A549 treated with Mapracorat at 1 μM for 4 hours (cell line): ENCODE measurements around the gene LMAN2. TPM values are rescaled to one million over a fixed set of nuclear protein-coding genes. Genes with fewer than 3 reads are reported as not detected.

Source experiments
- total RNA-seq: library from RNA; stranded (reverse); fragments of 200-300 nt; extraction: Qiagen RNA extraction; gene quantifications from 5 replicates; pipeline ENCODE4 v1.2.3, GENCODE V29; 2022

LMAN2 gene, protein sequence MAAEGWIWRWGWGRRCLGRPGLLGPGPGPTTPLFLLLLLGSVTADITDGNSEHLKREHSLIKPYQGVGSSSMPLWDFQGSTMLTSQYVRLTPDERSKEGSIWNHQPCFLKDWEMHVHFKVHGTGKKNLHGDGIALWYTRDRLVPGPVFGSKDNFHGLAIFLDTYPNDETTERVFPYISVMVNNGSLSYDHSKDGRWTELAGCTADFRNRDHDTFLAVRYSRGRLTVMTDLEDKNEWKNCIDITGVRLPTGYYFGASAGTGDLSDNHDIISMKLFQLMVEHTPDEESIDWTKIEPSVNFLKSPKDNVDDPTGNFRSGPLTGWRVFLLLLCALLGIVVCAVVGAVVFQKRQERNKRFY
- 179 to 207 TPM (median 194 TPM) in 5 replicates for total RNA-seq

DNA sequence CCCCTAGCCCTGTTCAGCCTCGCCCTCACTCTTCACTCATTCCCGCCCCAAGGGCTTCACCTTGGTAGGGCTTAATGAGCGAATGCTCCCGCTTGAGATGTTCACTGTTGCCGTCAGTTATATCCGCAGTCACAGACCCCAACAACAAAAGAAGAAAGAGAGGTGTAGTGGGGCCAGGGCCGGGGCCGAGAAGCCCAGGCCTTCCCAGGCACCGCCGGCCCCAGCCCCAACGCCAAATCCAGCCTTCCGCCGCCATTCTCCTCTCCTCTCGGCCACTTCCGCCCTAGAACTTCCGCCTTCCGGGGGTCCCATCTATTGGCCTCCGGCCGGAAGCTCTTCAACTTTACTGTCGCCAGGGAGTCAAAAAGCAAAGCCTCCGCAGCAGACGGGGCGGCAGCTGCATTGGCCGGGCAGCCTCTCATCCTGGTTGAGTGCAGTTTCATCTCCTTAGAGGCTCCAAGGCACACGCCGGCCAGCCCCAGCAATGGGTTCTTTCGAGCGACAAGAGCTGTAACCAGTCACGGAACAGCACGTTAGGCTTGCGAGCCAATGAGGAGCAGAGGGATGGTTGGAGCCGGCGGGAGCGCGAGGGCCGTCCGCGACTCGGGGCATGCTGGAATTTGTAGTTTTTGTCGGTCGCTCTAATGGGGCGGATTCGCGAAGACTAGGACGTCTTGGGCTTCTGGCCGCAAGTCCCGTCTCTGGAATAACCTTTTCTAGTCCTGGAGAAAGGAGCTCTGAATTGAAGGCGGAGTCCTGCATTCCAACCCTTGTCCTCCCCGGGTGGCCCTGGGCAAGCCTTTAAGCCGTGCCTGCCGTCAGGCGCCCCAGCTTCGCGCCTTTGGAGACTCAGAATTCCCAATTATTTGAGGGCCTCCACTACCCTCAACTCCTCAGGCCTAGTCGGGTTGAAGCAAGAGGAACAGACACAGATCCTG, at the start of gene LMAN2:
TSS of gene LMAN2 (minus strand) at position 277 of the 938 bp plus-strand sequence. CDS start at position 256, 21 bp downstream.

GRCh38 chr5:177399997-177400868, 48.8 kb upstream of the LMAN2 start, which contains the start of gene PFN3:
TSS of gene PFN3 (minus strand) at chr5:177400661. CDS start at chr5:177400576, 85 bp downstream.

GRCh38 chr5:177384134-177384533, 32.7 kb upstream of the LMAN2 start, which contains the start of gene SLC34A1:
TSS of gene SLC34A1 (plus strand) at chr5:177384434. CDS start at chr5:177385742, 1,308 bp downstream.

GRCh38 chr5:177357459-177358351, 6.2 kb upstream of the LMAN2 start, which contains the start of gene RGS14:
TSS of gene RGS14 (plus strand) at chr5:177357924. CDS start at chr5:177358025, 101 bp downstream.

GRCh38 chr5:177311723-177312648, 39.5 kb downstream of the LMAN2 start, which contains the start of gene MXD3:
TSS of gene MXD3 (minus strand) at chr5:177311898. CDS start at chr5:177311830, 68 bp downstream.

GRCh38 chr5:177303121-177303924, 48.1 kb downstream of the LMAN2 start, which contains the start of the genes PRELID1 and RAB24:
TSS of gene PRELID1 (plus strand) at chr5:177303799. CDS start at chr5:177303986, 187 bp downstream.
TSS of gene RAB24 (minus strand) at chr5:177303719. CDS start at chr5:177303288, 431 bp downstream.

Other genes starting within 250 kb of the LMAN2 start
- 17.1 to 22.0 TPM (median 21.2 TPM) in 5 replicates for gene NSD1, start 217.9 kb downstream of the LMAN2 start, total RNA-seq
- gene RAB24, start 47.9 kb downstream of the LMAN2 start, total RNA-seq, result 20.1 to 26.7 TPM (median 24.3 TPM) in 5 replicates
- gene PRELID1, start 47.9 kb downstream of the LMAN2 start, total RNA-seq, result 283 to 398 TPM (median 374 TPM) in 5 replicates
- 14.2 to 23.9 TPM (median 16.8 TPM) in 5 replicates for gene MXD3, start 39.8 kb downstream of the LMAN2 start, total RNA-seq
- gene RGS14, start 6.3 kb upstream of the LMAN2 start, total RNA-seq, result 3.6 to 6.4 TPM (median 4.8 TPM) in 5 replicates
- not detected in 5 replicates for gene SLC34A1, start 32.8 kb upstream of the LMAN2 start, total RNA-seq
- not detected in 5 replicates for gene PFN3, start 49.0 kb upstream of the LMAN2 start, total RNA-seq
- 14.4 to 25.7 TPM (median 24.1 TPM) in 5 replicates for gene F12, start 57.9 kb upstream of the LMAN2 start, total RNA-seq
- gene GRK6, start 75.0 kb upstream of the LMAN2 start, total RNA-seq, result 20.0 to 30.1 TPM (median 25.9 TPM) in 5 replicates
- gene PRR7, start 95.1 kb upstream of the LMAN2 start, total RNA-seq, result 14.7 to 37.7 TPM (median 32.5 TPM) in 5 replicates
- 55.1 to 73.3 TPM (median 68.6 TPM) in 5 replicates for gene DBN1, start 122.0 kb upstream of the LMAN2 start, total RNA-seq
- 76.0 to 92.7 TPM (median 83.9 TPM) in 5 replicates for gene PDLIM7, start 145.9 kb upstream of the LMAN2 start, total RNA-seq
- gene DOK3, start 158.2 kb upstream of the LMAN2 start, total RNA-seq, result 2.8 to 6.3 TPM (median 4.0 TPM) in 5 replicates
- 105 to 149 TPM (median 139 TPM) in 5 replicates for gene DDX41, start 165.3 kb upstream of the LMAN2 start, total RNA-seq
- 25.2 to 32.8 TPM (median 29.0 TPM) in 5 replicates for gene FAM193B, start 202.9 kb upstream of the LMAN2 start, total RNA-seq
- 270 to 298 TPM (median 275 TPM) in 5 replicates for gene TMED9, start 240.5 kb upstream of the LMAN2 start, total RNA-seq
- gene B4GALT7, start 248.5 kb upstream of the LMAN2 start, total RNA-seq, result 20.2 to 29.4 TPM (median 27.6 TPM) in 5 replicates